K562 treated with DMSO at 1 percent for 24 hours (cell line): ENCODE results near the gene REG1A. TPM values are rescaled to one million over a fixed set of nuclear protein-coding genes. Genes with fewer than 3 reads are reported as not detected.

Source experiments
- total RNA-seq: library from RNA; unstranded; fragments of 300-600 nt; gene quantifications from 2 replicates; pipeline ENCODE4 v1.2.3, GENCODE V29; 2022; ENCODE audit warnings: low read depth; ENCODE audit not compliant: insufficient read depth

REG1A gene, protein sequence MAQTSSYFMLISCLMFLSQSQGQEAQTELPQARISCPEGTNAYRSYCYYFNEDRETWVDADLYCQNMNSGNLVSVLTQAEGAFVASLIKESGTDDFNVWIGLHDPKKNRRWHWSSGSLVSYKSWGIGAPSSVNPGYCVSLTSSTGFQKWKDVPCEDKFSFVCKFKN
- not detected in 2 replicates for total RNA-seq

GRCh38 chr2:79120194-79120713, at the start of gene REG1A:
REG1A (plus strand) TSS chr2:79120488; CDS start chr2:79120862, 374 bp downstream.

DNA sequence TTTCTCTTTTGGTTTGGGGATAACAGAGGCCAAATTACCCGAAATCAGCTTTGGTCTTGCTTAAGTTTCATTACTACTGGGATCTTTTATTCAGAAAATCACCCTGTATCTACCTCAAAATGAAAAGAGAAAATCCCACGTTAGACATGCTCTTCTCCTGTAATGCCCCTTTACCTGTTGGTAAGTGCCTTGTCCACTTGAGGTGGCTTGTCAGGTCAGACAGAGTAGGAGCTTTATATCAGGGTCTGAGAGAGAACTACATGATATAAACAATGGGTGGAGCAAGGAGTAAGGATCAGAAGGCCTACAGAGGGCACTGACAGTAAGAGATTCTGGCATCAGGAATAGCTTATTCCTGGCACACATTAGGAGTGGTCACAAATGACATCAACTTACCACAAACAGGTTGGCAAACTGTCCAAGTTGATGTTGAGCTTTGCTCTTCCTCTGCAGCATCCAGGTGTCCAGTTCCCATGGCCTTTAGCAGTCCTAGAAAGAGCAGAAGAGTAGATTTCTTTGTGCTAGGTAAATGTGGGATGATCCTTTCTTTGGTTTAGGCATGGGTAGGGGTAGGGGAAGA, 32.4 kb upstream of the REG1A start, which contains the start of gene REG1B:
REG1B (minus strand) TSS at position 209 of the 580 bp plus-strand sequence. CDS start 381 bp downstream, outside the sequence.

DNA sequence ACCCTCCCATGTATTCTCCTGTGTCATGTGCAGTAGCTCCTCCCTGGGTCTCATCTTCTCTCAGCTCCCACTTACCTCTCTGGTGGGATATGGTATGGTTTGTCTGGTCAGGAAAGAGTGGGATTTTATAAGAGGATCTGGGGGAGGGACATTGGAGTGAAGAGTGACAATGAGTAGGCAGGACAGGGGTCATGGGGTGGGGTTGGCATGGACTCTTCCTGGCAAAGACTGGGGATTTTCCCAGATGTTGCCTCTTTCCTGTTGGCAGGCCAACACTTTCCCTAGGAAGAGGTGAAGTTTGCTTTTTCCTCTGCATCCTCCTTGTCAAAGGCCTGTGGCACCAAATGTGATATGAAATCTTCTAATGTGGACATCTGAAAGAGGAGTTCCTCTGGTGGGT, 39.4 kb downstream of the REG1A start, which contains the start of gene REG3A:
REG3A (minus strand) TSS at position 101 of the 400 bp plus-strand sequence. CDS start 348 bp downstream, outside the sequence.

Other genes with a start within 250 kb of the REG1A start
- 0.58 TPM in 1 of 2 replicates, not detected in the other for gene REG3G, start 94.8 kb upstream of the REG1A start, total RNA-seq
- not detected in 2 replicates for gene REG1B, start 32.5 kb upstream of the REG1A start, total RNA-seq
- gene REG3A, start 39.3 kb downstream of the REG1A start, total RNA-seq: not detected in 2 replicates